GM21360 (cell line): ENCODE results near the gene DDX24.
A peak's percentile ranks its signal among the peaks of the same experiment; 100 is the strongest.
"Not testable (repeated sequence)": the region's sequence is repeated elsewhere in the genome, so short reads cannot be mapped to it uniquely, and the experiment has no call there.

Source experiments
- ATAC-seq: cut with Tn5 transposase; IDR thresholded peaks from one replicate; pipeline ENCODE4 v1.9.1; 2021; ENCODE audit warnings: mild to moderate bottlenecking, moderate library complexity; ENCODE audit not compliant: unreplicated experiment

Gene DDX24

GRCh38 chr14:94087891-94088290 lies 6.9 kb upstream of the DDX24 start:
- no peak for ATAC-seq

GRCh38 chr14:94081386-94081820 lies 401 bp upstream of the DDX24 start:
- peak; percentile 29 for ATAC-seq

GRCh38 chr14:94079891-94080620 lies 946 bp downstream of the DDX24 start:
- no peak for ATAC-seq

GRCh38 chr14:94077823-94078222 lies 3.2 kb downstream of the DDX24 start:
- no peak for ATAC-seq

GRCh38 chr14:94077111-94077821 lies 3.7 kb downstream of the DDX24 start:
- no peak for ATAC-seq

- no peak for ATAC-seq
These were observed 6.0 kb downstream of the DDX24 start for GRCh38 chr14:94075008-94075407.

GRCh38 chr14:94074534-94074933 lies 6.5 kb downstream of the DDX24 start:
- ATAC-seq: no peak

GRCh38 chr14:94072076-94072475 lies 8.9 kb downstream of the DDX24 start:
- ATAC-seq: not testable (repeated sequence)

GRCh38 chr14:94066089-94066676 lies 14.8 kb downstream of the DDX24 start:
- ATAC-seq: no peak

- ATAC-seq: no peak
These were observed 18.6 kb downstream of the DDX24 start for GRCh38 chr14:94062344-94062940.

- ATAC-seq: no peak
These were observed 21.0 kb downstream of the DDX24 start for GRCh38 chr14:94059998-94060397.

GRCh38 chr14:94058674-94059138 lies 22.3 kb downstream of the DDX24 start:
- ATAC-seq: no peak

GRCh38 chr14:94058128-94058673 lies 22.8 kb downstream of the DDX24 start:
- no peak for ATAC-seq

- peak; percentile 58 for ATAC-seq
These were observed 24.3 kb downstream of the DDX24 start for GRCh38 chr14:94056579-94057308.

GRCh38 chr14:94054936-94055335 lies 26.1 kb downstream of the DDX24 start:
- no peak for ATAC-seq

- ATAC-seq: no peak
These were observed 26.6 kb downstream of the DDX24 start for GRCh38 chr14:94054401-94054800.

GRCh38 chr14:94052662-94053061 lies 28.3 kb downstream of the DDX24 start:
- ATAC-seq: no peak

GRCh38 chr14:94052199-94052598 lies 28.8 kb downstream of the DDX24 start:
- no peak for ATAC-seq

GRCh38 chr14:94051779-94052178 lies 29.2 kb downstream of the DDX24 start:
- no peak for ATAC-seq

GRCh38 chr14:94051115-94051514 lies 29.9 kb downstream of the DDX24 start:
- no peak for ATAC-seq
